Astrocyte (in vitro differentiated cells and primary cell): ENCODE measurements around the gene CECR2. TPM values are rescaled to one million over a fixed set of nuclear protein-coding genes. Genes with fewer than 3 reads are reported as not detected.

ENCODE experiments used
- DNase-seq: peaks from one replicate; pipeline ENCODE4 v3.0.0-alpha.2; 2010; ENCODE audit warnings: low read depth
- FAIRE-seq: peaks from 2 replicates; lab custom pipeline; 2011; peaks lifted over from hg19 to GRCh38; lab: Jason Lieb, UNC
- H2AFZ ChIP-seq: 2 replicates; pipeline ENCODE4 v1.6.0; 2012; ENCODE audit warnings: low read depth, low read length, inconsistent platforms
- H3K27ac ChIP-seq: 2 replicates; pipeline ENCODE4 v1.5.1; 2011; ENCODE audit warnings: low read depth, low read length, inconsistent platforms
- H3K27me3 ChIP-seq: 2 replicates; pipeline ENCODE4 v1.6.0; 2011; ENCODE audit warnings: low read length, inconsistent platforms; ENCODE audit not compliant: insufficient read depth
- H3K36me3 ChIP-seq: 2 replicates; pipeline ENCODE4 v1.5.1; 2011; ENCODE audit warnings: low read length, inconsistent platforms; ENCODE audit not compliant: insufficient read depth
- H3K4me1 ChIP-seq: 2 replicates; pipeline ENCODE4 v1.5.1; 2011; ENCODE audit warnings: low read length, inconsistent platforms; ENCODE audit not compliant: insufficient read depth
- H3K4me2 ChIP-seq: 2 replicates; pipeline ENCODE4 v1.6.0; 2012; ENCODE audit warnings: low read length, inconsistent platforms
- H3K4me3 ChIP-seq: 2 replicates; pipeline ENCODE4 v1.5.1; 2011; ENCODE audit warnings: low read depth, mild to moderate bottlenecking, low read length, inconsistent platforms; ENCODE audit not compliant: insufficient read depth
- H3K79me2 ChIP-seq: 2 replicates; pipeline ENCODE4 v1.6.0; 2012; ENCODE audit warnings: mild to moderate bottlenecking, low read length, inconsistent platforms; ENCODE audit not compliant: insufficient read depth
- H3K9ac ChIP-seq: 2 replicates; pipeline ENCODE4 v1.6.0; 2012; ENCODE audit warnings: mild to moderate bottlenecking, low read length, inconsistent platforms
- H3K9me3 ChIP-seq: 2 replicates; pipeline ENCODE4 v1.5.1; 2012; ENCODE audit warnings: low read depth, mild to moderate bottlenecking, low read length, inconsistent platforms; ENCODE audit not compliant: insufficient read depth
- H4K20me1 ChIP-seq: 2 replicates; pipeline ENCODE4 v1.6.0; 2012; ENCODE audit warnings: low read length, inconsistent platforms; ENCODE audit not compliant: insufficient read depth
- H3K27ac Mint-ChIP-seq: one replicate; pipeline ENCODE4 v1.8.0; 2021; ENCODE audit warnings: mild to moderate bottlenecking, mixed read lengths; ENCODE audit not compliant: unreplicated experiment
- H3K27me3 Mint-ChIP-seq: one replicate; pipeline ENCODE4 v1.8.0; 2021; ENCODE audit warnings: low read depth, mixed read lengths; ENCODE audit not compliant: unreplicated experiment
- H3K36me3 Mint-ChIP-seq: one replicate; pipeline ENCODE4 v1.8.0; 2021; ENCODE audit warnings: low read depth, mixed read lengths; ENCODE audit not compliant: unreplicated experiment
- H3K4me1 Mint-ChIP-seq: one replicate; pipeline ENCODE4 v1.8.0; 2021; ENCODE audit warnings: low read depth, mixed read lengths; ENCODE audit not compliant: unreplicated experiment
- H3K4me3 Mint-ChIP-seq: one replicate; pipeline ENCODE4 v1.8.0; 2021; ENCODE audit warnings: mild to moderate bottlenecking, moderate library complexity, mixed read lengths; ENCODE audit not compliant: unreplicated experiment
- H3K9me3 Mint-ChIP-seq: one replicate; pipeline ENCODE4 v1.8.0; 2021; ENCODE audit warnings: mild to moderate bottlenecking, mixed read lengths; ENCODE audit not compliant: unreplicated experiment
- CTCF ChIP-seq: IDR thresholded peaks from 2 replicates; pipeline ENCODE4 v1.5.1; 2011; ENCODE audit warnings: low read depth, mild to moderate bottlenecking, inconsistent platforms, low read length, moderate library complexity; ENCODE audit not compliant: insufficient read depth
- EZH2 ChIP-seq: IDR thresholded peaks from 2 replicates; pipeline ENCODE4 v1.6.1; 2012; ENCODE audit warnings: mild to moderate bottlenecking, low read length, inconsistent platforms; ENCODE audit not compliant: insufficient read depth
- total RNA-seq: library from RNA; stranded (reverse); gene quantifications from 2 replicates; pipeline ENCODE4 v1.2.1, GENCODE V29; 2021

Gene CECR2
- total RNA-seq, 1 donor from 2014 or later, result 15.7 TPM

- Histone ChIP-seq H3K27me3 (peaks cover 31% of the 10 kb centered on the region), H3K9ac (no peak overlapping the region), H4K20me1 (no peaks in the 10 kb centered on the region), H3K9me3 (no peaks in the 10 kb centered on the region), H3K36me3 (no peaks in the 10 kb centered on the region), H3K79me2 (no peaks in the 10 kb centered on the region), H3K4me2 (no peak overlapping the region), H3K4me3 (no peak overlapping the region), H3K4me1 (peaks cover 15% of the 10 kb centered on the region), H2AFZ (no peak overlapping the region), H3K27ac (no peak overlapping the region)
- no peak for FAIRE-seq
- Mint-ChIP-seq H3K27ac (no peak overlapping the region), H3K36me3 (no peaks in the 10 kb centered on the region), H3K4me1 (peaks cover 2% of the 10 kb centered on the region), H3K9me3 (no peaks in the 10 kb centered on the region), H3K27me3 (no peaks in the 10 kb centered on the region), H3K4me3 (no peak overlapping the region)
- DNase-seq, result no peak
- no peak for TF ChIP-seq CTCF
- no peak for TF ChIP-seq EZH2
Observed at GRCh38 chr22:17366329-17366728, 2.9 kb upstream of the CECR2 start.

- no peaks in the 10 kb centered on the region for H3K9me3 ChIP-seq
- no peak overlapping the region for H3K4me3 ChIP-seq
- no peaks in the 10 kb centered on the region for H3K36me3 Mint-ChIP-seq
- no peaks in the 10 kb centered on the region for H3K36me3 ChIP-seq
- H3K4me2 ChIP-seq, result peak overlapping the region; percentile 8
- no peaks in the 10 kb centered on the region for H3K79me2 ChIP-seq
- peaks cover 36% of the 10 kb centered on the region for H3K27me3 ChIP-seq
- TF ChIP-seq CTCF (no peak), EZH2 (no peak)
- no peaks in the 10 kb centered on the region for H3K27me3 Mint-ChIP-seq
- DNase-seq (no peak), FAIRE-seq (no peak)
- no peak overlapping the region for H3K9ac ChIP-seq
- H2AFZ ChIP-seq, result peak overlapping the region; percentile 38
- peaks cover 2% of the 10 kb centered on the region for H3K4me1 Mint-ChIP-seq
- H3K27ac Mint-ChIP-seq, result peak overlapping the region; percentile 12
- H3K9me3 Mint-ChIP-seq, result no peaks in the 10 kb centered on the region
- H3K4me3 Mint-ChIP-seq, result no peak overlapping the region
- peaks cover 15% of the 10 kb centered on the region for H3K4me1 ChIP-seq
- H3K27ac ChIP-seq, result no peak overlapping the region
- H4K20me1 ChIP-seq, result no peaks in the 10 kb centered on the region
Observed at GRCh38 chr22:17366830-17367229, 2.4 kb upstream of the CECR2 start.

- Histone ChIP-seq H3K4me3 (no peak overlapping the region), H3K27me3 (peaks cover 42% of the 10 kb centered on the region), H4K20me1 (no peaks in the 10 kb centered on the region), H3K4me2 (peak overlapping the region; percentile 79), H2AFZ (peak overlapping the region; percentile 55), H3K9me3 (no peaks in the 10 kb centered on the region), H3K36me3 (no peaks in the 10 kb centered on the region), H3K9ac (no peak overlapping the region), H3K79me2 (no peaks in the 10 kb centered on the region), H3K4me1 (peaks cover 15% of the 10 kb centered on the region), H3K27ac (no peak overlapping the region)
- no peak for TF ChIP-seq CTCF
- no peak for TF ChIP-seq EZH2
- peak overlapping the region; percentile 84 for H3K27ac Mint-ChIP-seq
- H3K4me1 Mint-ChIP-seq, result peaks cover 2% of the 10 kb centered on the region
- no peaks in the 10 kb centered on the region for H3K36me3 Mint-ChIP-seq
- FAIRE-seq (no peak), DNase-seq (no peak)
- H3K27me3 Mint-ChIP-seq, result no peaks in the 10 kb centered on the region
- peak overlapping the region; percentile 92 for H3K4me3 Mint-ChIP-seq
- H3K9me3 Mint-ChIP-seq, result no peaks in the 10 kb centered on the region
Observed at GRCh38 chr22:17368144-17368543, 1.1 kb upstream of the CECR2 start.
